ENCODE data around the gene PTPRN2. TPM values are rescaled to one million over a fixed set of nuclear protein-coding genes. Genes with fewer than 3 reads are reported as not detected.
"Not testable (repeated sequence)": the region's sequence is repeated elsewhere in the genome, so short reads cannot be mapped to it uniquely, and the experiment has no call there.

Gene PTPRN2
- total and polyA plus RNA-seq, 4 donors: 18.1 to 69.9 (median 50.4) TPM

DNA sequence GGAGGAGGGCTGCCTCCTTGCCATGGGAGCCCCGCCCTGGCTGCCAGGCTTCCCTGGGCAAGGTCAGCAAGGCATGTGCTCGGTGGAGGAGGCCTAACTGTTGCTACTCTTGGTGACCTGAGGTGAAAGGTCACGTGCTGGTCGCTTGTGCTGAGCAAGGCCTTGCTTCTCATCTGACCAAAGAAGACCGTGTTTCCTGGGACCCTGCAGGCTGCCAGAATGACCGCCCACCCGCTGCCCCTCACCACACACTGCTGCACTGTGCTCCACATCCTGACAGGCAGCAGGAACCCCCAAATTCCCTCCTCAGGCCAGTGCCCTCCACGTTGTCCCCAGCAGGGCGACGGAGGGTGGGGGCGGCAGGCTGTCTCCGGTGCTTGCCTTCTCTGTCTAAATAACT lies 808.4 kb downstream of the PTPRN2 start:
- H3K9me3 ChIP-seq (ENCODE audit: control insufficient read depth, insufficient read depth, low read length): no peaks in the 10 kb centered on the region
- peaks cover 12% of the 10 kb centered on the region for H3K36me3 ChIP-seq (ENCODE audit: control insufficient read depth, insufficient read depth, low read length)
- H3K27ac ChIP-seq (ENCODE audit: low read depth, low read length): no peak overlapping the region
- peaks cover 11% of the 10 kb centered on the region for H3K27me3 ChIP-seq (ENCODE audit: control insufficient read depth, insufficient read depth, low read length)
- no peak for DNase-seq (ENCODE audit: low read depth in 4 of 6, low spot score in 6 of 6)
- 85% methylated on average over 12 of the region's 12 CpGs for WGBS (ENCODE audit: insufficient coverage)
- peaks cover 25% of the 10 kb centered on the region for H3K4me1 ChIP-seq (ENCODE audit: control insufficient read depth, insufficient read depth, low read length)
- H3K4me3 ChIP-seq (ENCODE audit: low read depth, low read length): no peak overlapping the region

DNA sequence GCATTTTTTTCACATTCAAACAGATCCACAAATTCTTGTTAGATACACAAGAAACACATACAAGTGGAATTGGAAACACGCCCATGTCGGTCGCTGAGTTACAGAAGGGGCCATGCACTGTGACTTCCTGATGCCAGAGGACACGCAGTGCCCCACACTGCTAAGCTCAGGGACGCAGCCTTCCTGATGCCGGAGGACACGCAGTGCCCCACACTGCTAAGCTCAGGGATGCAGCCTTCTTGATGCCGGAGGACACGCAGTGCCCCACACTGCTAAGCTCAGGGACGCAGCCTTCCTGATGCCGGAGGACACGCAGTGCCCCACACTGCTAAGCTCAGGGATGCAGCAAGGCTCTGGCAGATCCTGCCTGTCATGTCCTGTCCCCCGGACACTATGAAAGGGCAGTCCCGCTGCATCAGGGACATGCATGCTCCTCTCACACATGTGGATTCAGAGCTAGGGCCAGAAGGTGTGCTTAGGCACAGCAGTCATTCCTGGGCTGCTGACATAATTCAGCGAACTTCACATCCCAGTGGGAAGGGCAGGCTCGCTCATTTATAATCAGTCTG lies 810.3 kb downstream of the PTPRN2 start:
- H3K27ac ChIP-seq (ENCODE audit: low read depth, low read length); H3K4me3 ChIP-seq (ENCODE audit: low read depth, low read length); DNase-seq (ENCODE audit: low read depth in 4 of 6, low spot score in 6 of 6); H3K9me3 ChIP-seq (ENCODE audit: control insufficient read depth, insufficient read depth, low read length): not testable (repeated sequence)
- peaks cover 12% of the 10 kb centered on the region for H3K4me1 ChIP-seq (ENCODE audit: control insufficient read depth, insufficient read depth, low read length)
- peaks cover 14% of the 10 kb centered on the region for H3K36me3 ChIP-seq (ENCODE audit: control insufficient read depth, insufficient read depth, low read length)
- peaks cover 11% of the 10 kb centered on the region for H3K27me3 ChIP-seq (ENCODE audit: control insufficient read depth, insufficient read depth, low read length)
- 69% methylated on average over 14 of the region's 16 CpGs for WGBS (ENCODE audit: insufficient coverage)

DNA sequence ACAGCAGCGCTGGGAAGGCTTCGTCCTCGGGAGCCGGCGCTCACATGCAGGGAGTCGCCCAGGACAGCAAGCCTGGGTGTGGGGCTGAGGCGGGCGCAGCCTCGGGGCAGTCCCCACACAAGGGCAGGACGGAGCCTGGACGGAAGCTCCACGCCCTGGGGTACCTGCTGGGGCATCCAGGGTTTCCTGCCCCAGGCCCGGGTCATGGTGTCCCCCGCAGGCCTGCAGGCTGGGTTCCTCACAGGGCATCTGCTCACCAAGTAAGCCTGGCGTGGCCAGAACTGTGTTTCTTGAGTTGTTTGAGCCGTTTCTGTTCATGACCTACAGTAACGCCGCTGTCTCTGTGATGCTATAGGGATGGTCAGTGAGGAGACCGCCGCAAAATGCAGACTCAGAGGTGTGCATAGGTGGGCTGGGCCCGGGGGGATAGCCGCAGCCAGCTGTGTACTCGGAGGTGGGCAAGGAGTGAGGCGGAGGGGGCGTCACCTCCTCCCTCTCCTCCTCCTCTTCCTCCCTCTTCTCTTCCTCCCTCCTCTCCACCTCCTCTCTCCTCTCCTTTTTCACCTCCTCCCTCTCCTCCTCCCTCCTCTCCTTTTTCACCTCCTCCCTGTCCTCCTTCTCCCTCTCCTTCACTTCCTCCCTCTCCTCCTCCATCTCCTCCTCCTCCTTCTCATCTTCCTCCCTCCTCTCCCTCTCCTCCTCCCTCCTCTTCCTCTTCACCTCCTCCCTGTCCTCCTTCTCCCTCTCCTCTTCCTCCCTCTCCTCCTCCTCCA lies 811.9 kb downstream of the PTPRN2 start:
- Histone ChIP-seq H3K27ac (ENCODE audit: low read depth, low read length) (no peak overlapping the region), H3K4me3 (ENCODE audit: low read depth, low read length) (no peak overlapping the region), H3K36me3 (ENCODE audit: control insufficient read depth, insufficient read depth, low read length) (peaks cover 20% of the 10 kb centered on the region), H3K4me1 (ENCODE audit: control insufficient read depth, insufficient read depth, low read length) (peaks cover 2% of the 10 kb centered on the region), H3K9me3 (ENCODE audit: control insufficient read depth, insufficient read depth, low read length) (no peaks in the 10 kb centered on the region), H3K27me3 (ENCODE audit: control insufficient read depth, insufficient read depth, low read length) (peaks cover 17% of the 10 kb centered on the region)
- no peak for DNase-seq (ENCODE audit: low read depth in 4 of 6, low spot score in 6 of 6)
- 84% methylated on average over 20 of the region's 25 CpGs for WGBS (ENCODE audit: insufficient coverage)

DNA sequence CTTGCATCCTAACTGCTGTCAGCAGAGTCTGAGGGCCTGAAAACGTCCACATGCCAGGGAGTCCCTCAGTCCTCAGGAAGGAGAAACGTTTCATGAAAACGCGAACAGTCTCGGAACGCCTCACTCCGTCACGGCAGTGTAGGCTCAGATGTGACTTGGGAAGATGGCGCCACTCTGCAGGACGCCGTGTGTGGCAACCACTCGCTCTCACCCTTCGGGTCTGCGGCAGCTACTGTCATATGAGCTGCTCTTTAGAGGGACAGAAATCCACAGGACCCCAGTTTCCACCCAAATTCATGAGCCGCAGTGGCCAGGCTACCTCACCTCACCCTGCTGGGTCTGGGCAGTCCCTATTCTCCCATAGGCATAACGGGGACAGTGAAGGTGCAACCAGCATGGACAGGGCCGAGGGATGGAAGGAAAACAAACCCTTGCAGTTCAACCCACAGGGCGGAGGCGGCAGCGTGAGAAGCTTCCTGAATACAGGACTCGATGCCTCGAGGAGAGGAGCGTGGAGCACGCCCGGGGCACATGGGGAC lies 812.5 kb downstream of the PTPRN2 start:
- Histone ChIP-seq H3K36me3 (ENCODE audit: control insufficient read depth, insufficient read depth, low read length) (peaks cover 20% of the 10 kb centered on the region), H3K4me3 (ENCODE audit: low read depth, low read length) (no peak overlapping the region), H3K4me1 (ENCODE audit: control insufficient read depth, insufficient read depth, low read length) (peaks cover 2% of the 10 kb centered on the region), H3K27me3 (ENCODE audit: control insufficient read depth, insufficient read depth, low read length) (peaks cover 20% of the 10 kb centered on the region), H3K27ac (ENCODE audit: low read depth, low read length) (no peak overlapping the region), H3K9me3 (ENCODE audit: control insufficient read depth, insufficient read depth, low read length) (no peaks in the 10 kb centered on the region)
- WGBS (ENCODE audit: insufficient coverage): 91% methylated on average over 24 of the region's 25 CpGs
- DNase-seq (ENCODE audit: low read depth in 4 of 6, low spot score in 6 of 6): no peak

DNA sequence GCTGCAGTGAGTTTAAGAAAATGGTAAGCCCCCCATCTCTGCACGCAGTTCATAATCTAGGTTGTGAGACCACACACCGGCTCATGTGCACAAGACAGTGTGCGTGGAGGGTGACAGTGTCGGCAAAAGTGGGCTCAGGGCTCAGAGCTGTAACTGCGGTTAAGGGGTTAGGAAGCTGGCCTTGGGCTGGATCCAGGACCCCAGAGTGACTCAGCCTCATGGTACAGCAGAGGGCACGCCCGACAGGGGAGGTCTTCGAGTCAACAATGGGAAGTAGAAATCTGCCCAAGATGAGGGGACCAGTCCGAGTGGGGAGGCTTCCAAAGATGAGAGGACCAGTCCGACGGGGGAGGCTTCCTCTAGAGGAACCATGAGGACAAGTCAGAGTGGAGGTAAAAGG lies 813.1 kb downstream of the PTPRN2 start:
- H3K9me3 ChIP-seq (ENCODE audit: control insufficient read depth, insufficient read depth, low read length): no peaks in the 10 kb centered on the region
- peaks cover 20% of the 10 kb centered on the region for H3K27me3 ChIP-seq (ENCODE audit: control insufficient read depth, insufficient read depth, low read length)
- WGBS (ENCODE audit: insufficient coverage): 88% methylated on average over 11 of the region's 11 CpGs
- no peak overlapping the region for H3K27ac ChIP-seq (ENCODE audit: low read depth, low read length)
- peaks cover 7% of the 10 kb centered on the region for H3K4me1 ChIP-seq (ENCODE audit: control insufficient read depth, insufficient read depth, low read length)
- peaks cover 19% of the 10 kb centered on the region for H3K36me3 ChIP-seq (ENCODE audit: control insufficient read depth, insufficient read depth, low read length)
- DNase-seq (ENCODE audit: low read depth in 4 of 6, low spot score in 6 of 6): no peak
- H3K4me3 ChIP-seq (ENCODE audit: low read depth, low read length): no peak overlapping the region

DNA sequence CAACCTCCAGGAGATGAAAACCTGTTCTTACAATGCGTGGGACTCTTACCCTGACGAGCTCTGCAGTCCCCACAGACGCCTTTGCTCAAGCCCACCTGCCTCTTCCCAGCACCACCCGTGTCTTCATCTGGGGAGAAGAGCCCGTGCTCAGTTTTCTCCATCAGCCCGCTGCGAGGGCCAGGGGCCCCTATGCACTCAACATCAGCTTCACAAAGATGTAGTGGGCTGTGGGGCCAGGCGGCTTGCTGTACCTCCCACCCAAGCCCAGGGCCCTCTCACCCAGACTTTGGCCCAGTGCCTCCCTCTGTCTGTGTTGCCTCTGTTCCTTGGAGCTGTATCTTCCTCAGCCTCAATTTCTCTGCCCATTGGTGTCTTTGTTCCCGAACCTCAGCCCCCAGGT lies 814.3 kb downstream of the PTPRN2 start:
- peaks cover 17% of the 10 kb centered on the region for H3K27me3 ChIP-seq (ENCODE audit: control insufficient read depth, insufficient read depth, low read length)
- no peak overlapping the region for H3K27ac ChIP-seq (ENCODE audit: low read depth, low read length)
- WGBS (ENCODE audit: insufficient coverage): 86% methylated on average over 5 of the region's 9 CpGs
- no peaks in the 10 kb centered on the region for H3K9me3 ChIP-seq (ENCODE audit: control insufficient read depth, insufficient read depth, low read length)
- no peak overlapping the region for H3K4me3 ChIP-seq (ENCODE audit: low read depth, low read length)
- DNase-seq (ENCODE audit: low read depth in 4 of 6, low spot score in 6 of 6): no peak
- H3K36me3 ChIP-seq (ENCODE audit: control insufficient read depth, insufficient read depth, low read length): peaks cover 13% of the 10 kb centered on the region
- peaks cover 16% of the 10 kb centered on the region for H3K4me1 ChIP-seq (ENCODE audit: control insufficient read depth, insufficient read depth, low read length)

DNA sequence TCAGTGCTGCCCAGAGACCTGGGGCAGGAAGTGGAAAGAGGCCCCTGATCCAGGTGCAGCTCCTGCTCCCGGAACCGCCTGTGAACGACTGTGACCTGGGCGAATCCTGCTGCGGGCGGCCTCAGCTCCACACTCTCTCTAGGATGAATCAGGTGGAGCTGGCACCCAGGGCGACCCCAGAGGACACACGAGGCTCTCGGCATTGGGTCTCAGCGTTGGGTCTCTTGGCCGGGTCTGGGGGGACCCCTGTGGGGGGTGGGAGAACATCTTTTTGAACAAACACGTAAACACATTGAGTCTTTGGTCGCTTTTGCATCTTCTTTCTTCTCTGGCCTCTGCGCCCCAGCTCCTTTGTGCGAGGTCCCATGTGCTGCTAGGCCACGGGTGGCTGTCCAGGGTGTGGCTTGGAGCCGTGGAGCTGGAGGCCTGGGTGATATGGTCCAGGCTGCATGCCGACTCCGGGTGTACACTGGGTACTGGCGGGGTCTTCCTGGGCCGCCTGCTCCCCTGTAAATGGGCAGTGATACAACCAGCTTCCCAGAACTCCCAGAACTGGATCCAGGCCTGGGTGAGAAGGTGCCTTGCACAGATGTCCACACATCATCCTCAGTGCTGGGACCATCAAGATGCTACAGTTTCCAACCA lies 815.0 kb downstream of the PTPRN2 start:
- peaks cover 13% of the 10 kb centered on the region for H3K36me3 ChIP-seq (ENCODE audit: control insufficient read depth, insufficient read depth, low read length)
- DNase-seq (ENCODE audit: low read depth in 4 of 6, low spot score in 6 of 6): no peak
- H3K27me3 ChIP-seq (ENCODE audit: control insufficient read depth, insufficient read depth, low read length): peaks cover 14% of the 10 kb centered on the region
- no peaks in the 10 kb centered on the region for H3K9me3 ChIP-seq (ENCODE audit: control insufficient read depth, insufficient read depth, low read length)
- H3K4me3 ChIP-seq (ENCODE audit: low read depth, low read length): no peak overlapping the region
- 97% methylated on average over 17 of the region's 21 CpGs for WGBS (ENCODE audit: insufficient coverage)
- H3K27ac ChIP-seq (ENCODE audit: low read depth, low read length): no peak overlapping the region
- peaks cover 22% of the 10 kb centered on the region for H3K4me1 ChIP-seq (ENCODE audit: control insufficient read depth, insufficient read depth, low read length)

DNA sequence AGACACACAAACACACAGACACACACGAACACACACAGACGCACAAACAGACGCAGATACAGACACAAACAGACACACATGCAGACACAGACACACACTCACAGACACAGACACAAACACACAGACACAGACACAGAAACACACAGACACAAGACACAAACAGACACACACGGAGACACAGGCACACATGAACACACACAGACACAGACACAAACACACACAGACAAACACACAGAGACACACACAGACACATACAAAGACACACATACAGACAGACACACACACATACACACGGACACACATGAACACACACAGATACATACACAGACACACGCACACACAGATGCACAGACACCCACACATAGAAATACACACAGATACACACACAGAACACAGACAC lies 815.9 kb downstream of the PTPRN2 start:
- 95% methylated on average over 6 of the region's 6 CpGs for WGBS (ENCODE audit: insufficient coverage)
- Histone ChIP-seq H3K27me3 (ENCODE audit: control insufficient read depth, insufficient read depth, low read length) (peaks cover 14% of the 10 kb centered on the region), H3K4me1 (ENCODE audit: control insufficient read depth, insufficient read depth, low read length) (peaks cover 31% of the 10 kb centered on the region), H3K9me3 (ENCODE audit: control insufficient read depth, insufficient read depth, low read length) (no peaks in the 10 kb centered on the region), H3K27ac (ENCODE audit: low read depth, low read length) (no peak overlapping the region), H3K4me3 (ENCODE audit: low read depth, low read length) (no peak overlapping the region), H3K36me3 (ENCODE audit: control insufficient read depth, insufficient read depth, low read length) (peaks cover 13% of the 10 kb centered on the region)
- no peak for DNase-seq (ENCODE audit: low read depth in 4 of 6, low spot score in 6 of 6)

DNA sequence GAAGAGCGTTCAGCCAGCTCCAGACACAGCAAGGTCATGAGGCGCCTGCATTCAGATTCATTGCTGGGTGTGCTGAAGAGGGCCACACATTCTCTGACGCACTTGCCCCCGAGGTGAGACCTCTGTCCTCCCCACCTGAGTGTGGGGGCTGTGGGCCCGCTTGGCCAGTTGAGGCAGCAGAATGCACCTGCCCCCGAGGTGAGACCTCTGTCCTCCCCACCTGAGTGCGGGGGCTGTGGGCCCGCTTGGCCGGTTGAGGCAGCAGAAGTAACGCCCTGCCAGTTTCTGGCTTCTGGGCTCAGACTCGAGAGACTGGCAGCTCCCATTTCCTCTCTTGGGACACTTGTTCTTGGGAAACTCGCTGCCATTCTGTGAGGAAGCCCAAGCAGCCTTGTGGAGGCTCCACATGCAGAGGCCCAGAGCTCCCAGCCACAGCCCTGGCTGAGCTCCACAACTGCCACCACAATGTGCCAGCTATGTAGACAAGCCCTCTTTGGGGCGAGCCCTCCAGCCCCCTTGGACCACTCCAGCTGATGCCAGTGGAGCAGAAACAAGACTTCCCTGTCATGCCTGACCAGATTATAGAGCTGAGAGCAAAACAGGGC lies 816.8 kb downstream of the PTPRN2 start:
- DNase-seq (ENCODE audit: low read depth in 4 of 6, low spot score in 6 of 6): no peak
- H3K27me3 ChIP-seq (ENCODE audit: control insufficient read depth, insufficient read depth, low read length): peaks cover 17% of the 10 kb centered on the region
- H3K36me3 ChIP-seq (ENCODE audit: control insufficient read depth, insufficient read depth, low read length): peaks cover 13% of the 10 kb centered on the region
- H3K9me3 ChIP-seq (ENCODE audit: control insufficient read depth, insufficient read depth, low read length): no peaks in the 10 kb centered on the region
- no peak overlapping the region for H3K4me3 ChIP-seq (ENCODE audit: low read depth, low read length)
- WGBS (ENCODE audit: insufficient coverage): 92% methylated on average over 11 of the region's 13 CpGs
- H3K27ac ChIP-seq (ENCODE audit: low read depth, low read length): no peak overlapping the region
- peaks cover 32% of the 10 kb centered on the region for H3K4me1 ChIP-seq (ENCODE audit: control insufficient read depth, insufficient read depth, low read length)
